Endodermal cell (in vitro differentiated cells): ENCODE measurements around the gene CNGA4. TPM values are rescaled to one million over a fixed set of nuclear protein-coding genes. Genes with fewer than 3 reads are reported as not detected.

Experiments used
- DNase-seq: peaks from one replicate; pipeline ENCODE4 v3.0.0-alpha.2; 2017
- H3K27ac ChIP-seq: 2 replicates; pipeline ENCODE4 v1.5.1; 2013; ENCODE audit warnings: mild to moderate bottlenecking, low read depth, low read length, moderate library complexity
- H3K27me3 ChIP-seq: 2 replicates; pipeline ENCODE4 v1.6.1; 2013; ENCODE audit warnings: mild to moderate bottlenecking, low read length, moderate library complexity; ENCODE audit not compliant: insufficient read depth, control insufficient read depth, poor library complexity, severe bottlenecking
- H3K36me3 ChIP-seq: 2 replicates; pipeline ENCODE4 v1.7.0; 2013; ENCODE audit warnings: mild to moderate bottlenecking, low read length, moderate library complexity; ENCODE audit not compliant: control insufficient read depth, insufficient read depth
- H3K4me1 ChIP-seq: one replicate; pipeline ENCODE4 v1.7.0; 2013; ENCODE audit warnings: low read length; ENCODE audit not compliant: control insufficient read depth, insufficient read depth
- H3K4me3 ChIP-seq: 2 replicates; pipeline ENCODE4 v1.5.1; 2013; ENCODE audit warnings: mild to moderate bottlenecking, low read length, moderate library complexity
- H3K9ac ChIP-seq: 2 replicates; pipeline ENCODE4 v1.6.1; 2013; ENCODE audit warnings: mild to moderate bottlenecking, low read length, moderate library complexity; ENCODE audit not compliant: poor library complexity, severe bottlenecking; ENCODE audit errors: extremely low read depth
- H3K9me3 ChIP-seq: 2 replicates; pipeline ENCODE4 v1.6.1; 2013; ENCODE audit warnings: mild to moderate bottlenecking, low read length, moderate library complexity; ENCODE audit not compliant: control insufficient read depth
- H3K27ac Mint-ChIP-seq: 2 replicates; pipeline ENCODE4 v1.8.0; 2020; ENCODE audit warnings: mixed read lengths
- H3K27me3 Mint-ChIP-seq: 2 replicates; pipeline ENCODE4 v1.8.0; 2021; ENCODE audit warnings: mild to moderate bottlenecking, mixed read lengths; ENCODE audit not compliant: insufficient read depth
- H3K36me3 Mint-ChIP-seq: 2 replicates; pipeline ENCODE4 v1.8.0; 2020; ENCODE audit warnings: low read depth, mixed read lengths
- H3K4me1 Mint-ChIP-seq: 2 replicates; pipeline ENCODE4 v1.8.0; 2020; ENCODE audit warnings: mixed read lengths
- H3K4me3 Mint-ChIP-seq: 2 replicates; pipeline ENCODE4 v1.8.0; 2020; ENCODE audit warnings: mild to moderate bottlenecking, moderate library complexity, mixed read lengths
- H3K9me3 Mint-ChIP-seq: 2 replicates; pipeline ENCODE4 v1.8.0; 2020; ENCODE audit warnings: mild to moderate bottlenecking, mixed read lengths
- WGBS, 2 experiments: methylation state at CpG; one replicate each; pipeline versions ENCODE4 v1.1.5 to v1.1.7; 2013; ENCODE audit warnings: missing lambda C conversion rate in 2 of 2, mixed read lengths in 1 of 2; ENCODE audit not compliant: insufficient coverage in 1 of 2, insufficient read length in 1 of 2; 5-methylcytosine and 5-hydroxymethylcytosine counted together
- total RNA-seq, 2 donors: library from RNA; stranded (reverse); fragmentation: NEBNext Ultra II Directional in 1 of 2; extraction: Animal tissue kit (Norgen Biotek cat#: 25700) in 1 of 2; gene quantifications; 2 replicates in 1 of 2; 3 replicates in 1 of 2; pipeline ENCODE4 v1.2.1, GENCODE V29; 2021
- TF ChIP-seq, protein P1 (sequence below): fragments of 200-600 bp; sonication (generic); conservative IDR thresholded peaks from 2 replicates; pipeline ENCODE4 v1.5.0; 2021; ENCODE audit warnings: antibody characterized with exemption, mild to moderate bottlenecking

The CNGA4 gene
- total RNA-seq, 2 donors from 2014 or later, result 1.7 to 4.3 TPM

DNA sequence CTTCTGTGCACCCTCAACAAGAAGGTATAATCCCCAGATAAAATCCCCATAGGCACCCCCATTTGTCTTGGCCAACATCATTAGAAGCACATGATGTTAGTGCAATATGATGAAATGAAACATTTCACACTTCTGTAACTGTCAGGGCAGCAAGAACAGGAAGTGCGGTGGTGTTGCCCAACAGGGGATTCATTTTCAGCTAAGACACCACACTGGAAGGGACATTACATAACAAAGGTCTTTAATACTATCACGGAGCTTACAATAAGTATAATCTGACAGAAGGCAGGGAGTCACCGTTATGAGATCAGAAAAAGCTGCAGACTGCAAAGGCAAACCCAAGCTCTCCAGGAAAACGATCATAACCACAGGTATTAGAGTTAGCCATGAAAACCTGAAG, 37.9 kb upstream of the CNGA4 start:
- H3K27ac Mint-ChIP-seq, result no peak overlapping the region
- Histone ChIP-seq H3K27me3 (no peaks in the 10 kb centered on the region), H3K4me1 (no peaks in the 10 kb centered on the region), H3K36me3 (peaks cover 31% of the 10 kb centered on the region), H3K4me3 (no peak overlapping the region), H3K9me3 (no peaks in the 10 kb centered on the region), H3K27ac (no peak overlapping the region), H3K9ac (no peak overlapping the region)
- H3K4me3 Mint-ChIP-seq, result no peak overlapping the region
- H3K27me3 Mint-ChIP-seq, result no peaks in the 10 kb centered on the region
- whole genome bisulfite sequencing, 2 experiments, result 84 to 87% methylated on average over 4 of the region's 4 CpGs
- no peaks in the 10 kb centered on the region for H3K4me1 Mint-ChIP-seq
- no peaks in the 10 kb centered on the region for H3K9me3 Mint-ChIP-seq
- DNase-seq, result no peak
- TF ChIP-seq, protein P1, sequence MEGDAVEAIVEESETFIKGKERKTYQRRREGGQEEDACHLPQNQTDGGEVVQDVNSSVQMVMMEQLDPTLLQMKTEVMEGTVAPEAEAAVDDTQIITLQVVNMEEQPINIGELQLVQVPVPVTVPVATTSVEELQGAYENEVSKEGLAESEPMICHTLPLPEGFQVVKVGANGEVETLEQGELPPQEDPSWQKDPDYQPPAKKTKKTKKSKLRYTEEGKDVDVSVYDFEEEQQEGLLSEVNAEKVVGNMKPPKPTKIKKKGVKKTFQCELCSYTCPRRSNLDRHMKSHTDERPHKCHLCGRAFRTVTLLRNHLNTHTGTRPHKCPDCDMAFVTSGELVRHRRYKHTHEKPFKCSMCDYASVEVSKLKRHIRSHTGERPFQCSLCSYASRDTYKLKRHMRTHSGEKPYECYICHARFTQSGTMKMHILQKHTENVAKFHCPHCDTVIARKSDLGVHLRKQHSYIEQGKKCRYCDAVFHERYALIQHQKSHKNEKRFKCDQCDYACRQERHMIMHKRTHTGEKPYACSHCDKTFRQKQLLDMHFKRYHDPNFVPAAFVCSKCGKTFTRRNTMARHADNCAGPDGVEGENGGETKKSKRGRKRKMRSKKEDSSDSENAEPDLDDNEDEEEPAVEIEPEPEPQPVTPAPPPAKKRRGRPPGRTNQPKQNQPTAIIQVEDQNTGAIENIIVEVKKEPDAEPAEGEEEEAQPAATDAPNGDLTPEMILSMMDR, result no peak
- H3K36me3 Mint-ChIP-seq, result peaks cover 10% of the 10 kb centered on the region

DNA sequence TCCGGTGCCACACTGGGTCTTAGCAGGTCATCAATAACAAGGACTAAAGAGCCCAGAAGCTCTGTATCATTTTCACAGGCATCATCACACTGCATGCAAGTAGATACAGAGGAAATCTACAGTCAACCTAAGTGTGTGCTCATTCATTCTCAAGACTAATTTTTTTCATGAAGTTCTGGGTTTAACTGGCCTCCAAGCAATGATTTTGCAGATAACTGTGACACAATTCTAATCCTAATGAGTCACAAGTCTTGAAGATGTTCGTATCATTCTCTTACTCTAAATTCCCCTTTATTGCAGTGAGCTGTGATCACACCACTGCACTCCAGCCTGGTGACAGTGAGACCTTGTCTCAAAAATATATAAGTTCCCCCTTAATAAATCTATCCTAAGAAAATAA, 37.4 kb upstream of the CNGA4 start:
- Mint-ChIP-seq H3K4me3 (no peak overlapping the region), H3K36me3 (peaks cover 10% of the 10 kb centered on the region)
- WGBS, 2 experiments, result 83 to 96% methylated on average over 2 of the region's 2 CpGs

DNA sequence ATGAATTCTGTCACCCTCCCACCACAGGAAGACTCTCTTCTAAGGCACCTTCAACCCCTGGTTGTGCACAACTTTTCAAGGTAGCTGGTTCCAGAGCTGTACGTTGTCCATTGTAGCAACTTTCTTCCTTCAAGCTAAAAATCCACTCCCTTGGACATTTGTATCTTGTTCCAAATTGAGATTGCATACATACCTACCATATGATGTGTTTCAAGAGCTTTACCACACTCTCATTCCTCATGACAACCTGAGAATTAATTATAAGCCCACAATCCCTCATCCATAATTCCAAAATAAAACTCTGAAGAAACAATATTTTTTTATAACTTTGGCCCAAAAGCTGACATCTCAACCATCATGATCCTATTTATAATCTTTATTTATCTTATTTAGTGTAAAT, 36.8 kb upstream of the CNGA4 start:
- H3K9me3 Mint-ChIP-seq, result no peaks in the 10 kb centered on the region
- Histone ChIP-seq H3K4me3 (no peak overlapping the region), H3K36me3 (peaks cover 42% of the 10 kb centered on the region), H3K9me3 (no peaks in the 10 kb centered on the region), H3K9ac (no peak overlapping the region), H3K4me1 (no peaks in the 10 kb centered on the region), H3K27me3 (no peaks in the 10 kb centered on the region), H3K27ac (no peak overlapping the region)
- peaks cover 10% of the 10 kb centered on the region for H3K36me3 Mint-ChIP-seq
- no peaks in the 10 kb centered on the region for H3K27me3 Mint-ChIP-seq
- DNase-seq, result no peak
- 89 to 92% methylated on average over 1 of the region's 1 CpG for WGBS, 2 experiments
- no peaks in the 10 kb centered on the region for H3K4me1 Mint-ChIP-seq
- H3K4me3 Mint-ChIP-seq, result no peak overlapping the region
- no peak overlapping the region for H3K27ac Mint-ChIP-seq
- TF ChIP-seq, protein P1, result no peak

More for the DNA sequence above, 37.4 kb upstream of the CNGA4 start:
- DNase-seq, result no peak
- Mint-ChIP-seq H3K27me3 (no peaks in the 10 kb centered on the region), H3K9me3 (no peaks in the 10 kb centered on the region), H3K27ac (no peak overlapping the region), H3K4me1 (no peaks in the 10 kb centered on the region)
- H3K4me1 ChIP-seq, result no peaks in the 10 kb centered on the region
- H3K9me3 ChIP-seq, result no peaks in the 10 kb centered on the region
- TF ChIP-seq, protein P1, result no peak
- peaks cover 36% of the 10 kb centered on the region for H3K36me3 ChIP-seq
- no peaks in the 10 kb centered on the region for H3K27me3 ChIP-seq
- H3K27ac ChIP-seq, result no peak overlapping the region
- no peak overlapping the region for H3K4me3 ChIP-seq
- no peak overlapping the region for H3K9ac ChIP-seq
